HEK293 (cell line): ENCODE data around the gene PPP4C.

Experiments used
- CTCF ChIA-PET: fragments of 350-600 bp; formaldehyde crosslinking; extraction: SDS; loops from one replicate; lab custom pipeline; 2021; ENCODE audit warnings: antibody characterized with exemption; lab: Yijun Ruan, JAX
- POLR2A ChIA-PET: fragments of 300-600 bp; formaldehyde crosslinking; extraction: SDS; loops from one replicate; lab custom pipeline; 2020; ENCODE audit warnings: antibody characterized with exemption, inconsistent platforms; lab: Yijun Ruan, JAX
- H3K27ac ChIP-seq: fragments of 200-500 bp; sonication (Bioruptor generic); 2 replicates; pipeline ENCODE4 v1.5.1; 2014; ENCODE audit warnings: low read depth, low read length, control low read depth, inconsistent platforms; ENCODE audit errors: extremely low read depth
- H3K36me3 ChIP-seq, 2 experiments: fragments of 200-500 bp in 1 of 2; sonication (Bioruptor generic) in 1 of 2; 1 replicate in 1 of 2; 2 replicates in 1 of 2; pipeline ENCODE4 v1.5.1; 2014 to 2017; ENCODE audit warnings: inconsistent platforms in 2 of 2, low read length in 2 of 2; ENCODE audit not compliant: control insufficient read depth in 2 of 2, insufficient read depth in 1 of 2
- H3K4me1 ChIP-seq: fragments of 200-500 bp; sonication (Bioruptor generic); 2 replicates; pipeline ENCODE4 v1.5.1; 2014; ENCODE audit warnings: mild to moderate bottlenecking, low read length, inconsistent platforms; ENCODE audit not compliant: control insufficient read depth, insufficient read depth
- H3K4me3 ChIP-seq: 2 replicates; pipeline ENCODE4 v1.5.1; 2011; ENCODE audit warnings: low read depth, mild to moderate bottlenecking, control low read depth, low read length, moderate library complexity
- H3K9me3 ChIP-seq: fragments of 200-500 bp; sonication (Bioruptor generic); 2 replicates; pipeline ENCODE4 v1.5.1; 2014; ENCODE audit warnings: low read depth, low read length, inconsistent platforms; ENCODE audit not compliant: control insufficient read depth, insufficient read depth
- GFI1B ChIP-seq: fragments of 450-650 bp; formaldehyde crosslinking; IDR thresholded peaks from 2 replicates; pipeline ENCODE4 v1.5.1; 2016; ENCODE audit warnings: missing biosample characterization, missing genetic modification characterization
- GLI2 ChIP-seq: fragments of 450-650 bp; formaldehyde crosslinking; IDR thresholded peaks from 2 replicates; pipeline ENCODE4; 2017; ENCODE audit warnings: missing biosample characterization, missing genetic modification characterization, low read depth, borderline replicate concordance
- KLF16 ChIP-seq: fragments of 450-650 bp; formaldehyde crosslinking; IDR thresholded peaks from 2 replicates; pipeline ENCODE4 v1.5.1; 2017; ENCODE audit warnings: missing biosample characterization, missing genetic modification characterization
- REPIN1 ChIP-seq: fragments of 450-650 bp; formaldehyde crosslinking; IDR thresholded peaks from 2 replicates; pipeline ENCODE4 v1.5.1; 2017; ENCODE audit warnings: missing biosample characterization, missing genetic modification characterization, low read depth
- SP2 ChIP-seq: fragments of 450-650 bp; formaldehyde crosslinking; IDR thresholded peaks from 2 replicates; pipeline ENCODE4 v1.5.1; 2016; ENCODE audit warnings: missing biosample characterization, missing genetic modification characterization
- WT1 ChIP-seq: fragments of 450-650 bp; formaldehyde crosslinking; IDR thresholded peaks from 2 replicates; pipeline ENCODE4 v1.5.1; 2016; ENCODE audit warnings: missing biosample characterization, missing genetic modification characterization
- YY1 ChIP-seq: fragments of 450-650 bp; formaldehyde crosslinking; IDR thresholded peaks from 2 replicates; pipeline ENCODE4 v1.5.1; 2018; ENCODE audit warnings: missing biosample characterization, missing genetic modification characterization
- ZBTB1 ChIP-seq: fragments of 450-650 bp; formaldehyde crosslinking; IDR thresholded peaks from 2 replicates; pipeline ENCODE4 v1.5.1; 2016; ENCODE audit warnings: missing biosample characterization, missing genetic modification characterization
- ZIC2 ChIP-seq: fragments of 450-650 bp; formaldehyde crosslinking; IDR thresholded peaks from 2 replicates; pipeline ENCODE4 v1.5.1; 2016; ENCODE audit warnings: missing biosample characterization, missing genetic modification characterization
- ZNF16 ChIP-seq: fragments of 450-650 bp; formaldehyde crosslinking; IDR thresholded peaks from 2 replicates; pipeline ENCODE4 v1.5.1; 2016; ENCODE audit warnings: low read depth, missing biosample characterization, missing genetic modification characterization
- ZNF19 ChIP-seq: fragments of 450-650 bp; formaldehyde crosslinking; IDR thresholded peaks from 2 replicates; pipeline ENCODE4; 2016; ENCODE audit warnings: missing biosample characterization, missing genetic modification characterization, low read depth
- ZNF202 ChIP-seq: fragments of 450-650 bp; formaldehyde crosslinking; IDR thresholded peaks from 2 replicates; pipeline ENCODE4 v1.5.1; 2016; ENCODE audit warnings: missing biosample characterization, missing genetic modification characterization, borderline replicate concordance
- ZNF214 ChIP-seq: fragments of 450-650 bp; formaldehyde crosslinking; IDR thresholded peaks from 2 replicates; pipeline ENCODE4 v1.5.1; 2017; ENCODE audit warnings: missing biosample characterization, mild to moderate bottlenecking, missing genetic modification characterization, borderline replicate concordance
- ZNF26 ChIP-seq: fragments of 450-650 bp; formaldehyde crosslinking; IDR thresholded peaks from 2 replicates; pipeline ENCODE4 v1.5.1; 2016; ENCODE audit warnings: missing biosample characterization, missing genetic modification characterization
- ZNF274 ChIP-seq, 2 experiments: fragments of 200-500 bp in 1 of 2; fragments of 450-650 bp in 1 of 2; sonication (Bioruptor generic) in 1 of 2; formaldehyde crosslinking in 1 of 2; IDR thresholded peaks; 2 replicates each; pipeline versions ENCODE4 v1.5.1 to v1.6.1; 2014 to 2016; ENCODE audit warnings: borderline replicate concordance in 1 of 2, inconsistent platforms in 1 of 2, low read length in 1 of 2, missing biosample characterization in 1 of 2, missing genetic modification characterization in 1 of 2
- ZNF341 ChIP-seq: fragments of 450-650 bp; formaldehyde crosslinking; IDR thresholded peaks from 2 replicates; pipeline ENCODE4; 2016; ENCODE audit warnings: low read depth, missing biosample characterization, missing genetic modification characterization
- ZNF354C ChIP-seq: fragments of 450-650 bp; formaldehyde crosslinking; IDR thresholded peaks from 2 replicates; pipeline ENCODE4 v1.5.1; 2016; ENCODE audit warnings: missing biosample characterization, missing genetic modification characterization, low read depth, borderline replicate concordance
- ZNF362 ChIP-seq: fragments of 450-650 bp; formaldehyde crosslinking; IDR thresholded peaks from 2 replicates; pipeline ENCODE4 v1.5.1; 2016; ENCODE audit warnings: missing biosample characterization, missing genetic modification characterization
- ZNF433 ChIP-seq: fragments of 450-650 bp; formaldehyde crosslinking; IDR thresholded peaks from 2 replicates; pipeline ENCODE4 v1.5.1; 2016; ENCODE audit warnings: missing biosample characterization, missing genetic modification characterization, low read depth
- ZNF501 ChIP-seq: fragments of 450-650 bp; formaldehyde crosslinking; IDR thresholded peaks from 2 replicates; pipeline ENCODE4 v1.5.1; 2016; ENCODE audit warnings: missing biosample characterization, missing genetic modification characterization
- ZNF549 ChIP-seq: fragments of 450-650 bp; IDR thresholded peaks from 2 replicates; pipeline ENCODE4 v1.5.1; 2018; ENCODE audit warnings: missing biosample characterization, missing genetic modification characterization, mild to moderate bottlenecking, inconsistent platforms, moderate library complexity
- ZNF660 ChIP-seq: fragments of 450-650 bp; IDR thresholded peaks from 2 replicates; pipeline ENCODE4 v1.5.1; 2018; ENCODE audit warnings: missing biosample characterization, mild to moderate bottlenecking, missing genetic modification characterization
- ZNF692 ChIP-seq: fragments of 450-650 bp; formaldehyde crosslinking; IDR thresholded peaks from 2 replicates; pipeline ENCODE4 v1.5.1; 2016; ENCODE audit warnings: missing biosample characterization, missing genetic modification characterization
- ZNF747 ChIP-seq: fragments of 450-650 bp; formaldehyde crosslinking; IDR thresholded peaks from 2 replicates; pipeline ENCODE4 v1.5.1; 2016; ENCODE audit warnings: missing biosample characterization, missing genetic modification characterization
- ZNF837 ChIP-seq: fragments of 450-650 bp; formaldehyde crosslinking; IDR thresholded peaks from 2 replicates; pipeline ENCODE4 v1.5.1; 2016; ENCODE audit warnings: missing biosample characterization, missing genetic modification characterization
- TF ChIP-seq, protein P1 (sequence below): fragments of 450-650 bp; formaldehyde crosslinking; IDR thresholded peaks from 2 replicates; pipeline ENCODE4 v1.5.0; 2017; ENCODE audit warnings: missing biosample characterization, missing genetic modification characterization, borderline replicate concordance
- TF ChIP-seq, protein P2 (sequence below): fragments of 450-650 bp; formaldehyde crosslinking; IDR thresholded peaks from 2 replicates; pipeline ENCODE4 v1.5.1; 2016; ENCODE audit warnings: missing biosample characterization, missing genetic modification characterization

PPP4C gene

DNA sequence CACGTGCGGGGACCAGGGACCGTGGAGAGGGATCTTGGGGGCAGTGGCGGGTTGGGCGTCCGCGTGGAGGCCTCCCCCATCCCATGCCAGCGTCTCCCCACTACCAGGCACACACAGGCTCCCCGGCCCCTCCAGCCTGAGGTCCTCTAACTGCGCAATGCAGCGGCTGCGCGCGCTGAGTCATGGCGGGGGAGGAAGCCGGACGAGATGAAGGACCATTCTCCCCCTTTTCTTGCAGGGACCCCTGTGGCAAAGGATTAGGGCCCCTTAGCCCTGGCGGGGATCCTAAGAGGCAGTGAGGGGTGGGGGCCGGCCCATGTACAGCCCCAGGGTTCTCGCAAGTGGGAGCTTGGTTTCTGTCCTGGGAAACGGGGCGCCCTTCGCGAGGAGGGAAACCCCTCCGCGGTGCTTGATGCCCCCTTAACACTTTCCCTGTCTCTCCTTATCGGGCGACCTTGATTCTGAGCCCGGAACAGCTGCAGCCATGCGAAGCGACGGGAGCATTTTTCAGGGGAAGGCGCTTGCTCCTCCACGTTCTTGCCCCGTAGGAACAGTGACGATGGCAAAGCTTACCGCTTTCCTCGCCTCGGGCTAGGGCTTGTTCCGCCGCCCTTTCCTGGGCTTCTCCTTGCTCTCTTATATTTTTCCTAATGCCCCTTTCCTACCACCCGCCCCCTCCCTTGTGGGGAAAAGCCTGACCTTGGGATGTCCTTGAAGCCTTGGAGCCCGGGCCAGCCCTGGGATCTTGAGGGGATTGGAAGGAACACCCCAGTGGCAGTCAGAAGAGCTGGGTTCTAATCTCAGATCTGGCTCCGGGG lies 9.6 kb upstream of the PPP4C start:
- H3K36me3 ChIP-seq = peaks cover 22 to 55% of the 10 kb centered on the region in 2 experiments; a peak in 2 of 3 replicates
- TF ChIP-seq GLI2 (tag by site-specific recombination) (no peak), ZNF354C (tag by site-specific recombination) (no peak), REPIN1 (peak; percentile 58; the same call in 1 of the 2 replicates), ZNF362 (tag by site-specific recombination) (no peak), ZNF549 (tag by site-specific recombination) (no peak), ZNF747 (tag by site-specific recombination) (no peak), GFI1B (no peak; the same call in 1 of the 2 replicates), ZNF501 (tag by site-specific recombination) (peak; percentile 2; the same call in 1 of the 2 replicates), KLF16 (tag by site-specific recombination) (peak; percentile 44; the same call in 1 of the 2 replicates), ZNF433 (tag by site-specific recombination) (no peak), YY1 (tag by site-specific recombination) (peak; percentile 65), ZNF692 (peak; percentile 72), ZNF16 (tag by site-specific recombination) (no peak), ZBTB1 (no peak), ZNF19 (tag by site-specific recombination) (no peak), ZNF274 (IDR thresholded peaks at IDR 0.05; ENCODE audit: low read length) (no peak), ZNF274 (tag by site-specific recombination; IDR thresholded peaks at IDR 0.05; ENCODE audit: borderline replicate concordance) (no peak), ZNF202 (tag by site-specific recombination) (no peak), ZNF26 (tag by site-specific recombination) (no peak), SP2 (no peak), WT1 (no peak), ZNF837 (tag by site-specific recombination) (0 out of 2 replicates have a peak, but pooled peaks have one; percentile 85), ZNF660 (tag by site-specific recombination) (0 out of 2 replicates have a peak, but pooled peaks have one; percentile 2), ZNF341 (tag by site-specific recombination) (no peak), ZIC2 (tag by site-specific recombination) (peak; percentile 33; the same call in 1 of the 2 replicates), ZNF214 (tag by site-specific recombination) (no peak)
- TF ChIP-seq, protein P1, sequence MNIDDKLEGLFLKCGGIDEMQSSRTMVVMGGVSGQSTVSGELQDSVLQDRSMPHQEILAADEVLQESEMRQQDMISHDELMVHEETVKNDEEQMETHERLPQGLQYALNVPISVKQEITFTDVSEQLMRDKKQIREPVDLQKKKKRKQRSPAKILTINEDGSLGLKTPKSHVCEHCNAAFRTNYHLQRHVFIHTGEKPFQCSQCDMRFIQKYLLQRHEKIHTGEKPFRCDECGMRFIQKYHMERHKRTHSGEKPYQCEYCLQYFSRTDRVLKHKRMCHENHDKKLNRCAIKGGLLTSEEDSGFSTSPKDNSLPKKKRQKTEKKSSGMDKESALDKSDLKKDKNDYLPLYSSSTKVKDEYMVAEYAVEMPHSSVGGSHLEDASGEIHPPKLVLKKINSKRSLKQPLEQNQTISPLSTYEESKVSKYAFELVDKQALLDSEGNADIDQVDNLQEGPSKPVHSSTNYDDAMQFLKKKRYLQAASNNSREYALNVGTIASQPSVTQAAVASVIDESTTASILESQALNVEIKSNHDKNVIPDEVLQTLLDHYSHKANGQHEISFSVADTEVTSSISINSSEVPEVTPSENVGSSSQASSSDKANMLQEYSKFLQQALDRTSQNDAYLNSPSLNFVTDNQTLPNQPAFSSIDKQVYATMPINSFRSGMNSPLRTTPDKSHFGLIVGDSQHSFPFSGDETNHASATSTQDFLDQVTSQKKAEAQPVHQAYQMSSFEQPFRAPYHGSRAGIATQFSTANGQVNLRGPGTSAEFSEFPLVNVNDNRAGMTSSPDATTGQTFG (tag by site-specific recombination) = peak; percentile 64; the same call in 1 of the 2 replicates
- TF ChIP-seq, protein P2, sequence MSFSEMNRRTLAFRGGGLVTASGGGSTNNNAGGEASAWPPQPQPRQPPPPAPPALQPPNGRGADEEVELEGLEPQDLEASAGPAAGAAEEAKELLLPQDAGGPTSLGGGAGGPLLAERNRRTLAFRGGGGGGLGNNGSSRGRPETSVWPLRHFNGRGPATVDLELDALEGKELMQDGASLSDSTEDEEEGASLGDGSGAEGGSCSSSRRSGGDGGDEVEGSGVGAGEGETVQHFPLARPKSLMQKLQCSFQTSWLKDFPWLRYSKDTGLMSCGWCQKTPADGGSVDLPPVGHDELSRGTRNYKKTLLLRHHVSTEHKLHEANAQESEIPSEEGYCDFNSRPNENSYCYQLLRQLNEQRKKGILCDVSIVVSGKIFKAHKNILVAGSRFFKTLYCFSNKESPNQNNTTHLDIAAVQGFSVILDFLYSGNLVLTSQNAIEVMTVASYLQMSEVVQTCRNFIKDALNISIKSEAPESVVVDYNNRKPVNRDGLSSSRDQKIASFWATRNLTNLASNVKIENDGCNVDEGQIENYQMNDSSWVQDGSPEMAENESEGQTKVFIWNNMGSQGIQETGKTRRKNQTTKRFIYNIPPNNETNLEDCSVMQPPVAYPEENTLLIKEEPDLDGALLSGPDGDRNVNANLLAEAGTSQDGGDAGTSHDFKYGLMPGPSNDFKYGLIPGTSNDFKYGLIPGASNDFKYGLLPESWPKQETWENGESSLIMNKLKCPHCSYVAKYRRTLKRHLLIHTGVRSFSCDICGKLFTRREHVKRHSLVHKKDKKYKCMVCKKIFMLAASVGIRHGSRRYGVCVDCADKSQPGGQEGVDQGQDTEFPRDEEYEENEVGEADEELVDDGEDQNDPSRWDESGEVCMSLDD (tag by site-specific recombination) = no peak

More for the DNA sequence above, 9.6 kb upstream of the PPP4C start:
- ChIA-PET POLR2A (interaction anchor here (0.6 to 3.6 kb wide), 34 partner anchors 11 to 1386 kb away, joined by 3 to 70 read pairs (median 4); partner anchors contain the start of genes CORO1A, FBRS, HIRIP3 and MAZ), CTCF (interaction anchor here (0.6 to 3.6 kb wide), 13 partner anchors 9 to 548 kb away, joined by 3 to 25 read pairs (median 4); partner anchors contain the start of genes TBX6 and TLCD3B)
- H3K9me3 ChIP-seq = no peaks in the 10 kb centered on the region
- H3K4me1 ChIP-seq = peaks cover 2% of the 10 kb centered on the region; the same call in 1 of the 2 replicates
- peak overlapping the region; percentile 94 for H3K4me3 ChIP-seq
- H3K27ac ChIP-seq = peak overlapping the region; percentile 100
